Suprapubic skin (tissue), 4 donors: ENCODE data around the gene NOTCH4.

Experiments used
- CTCF ChIP-seq, 2 donors: fragments of 200-600 bp in 1 of 2; fragments of 450-650 bp in 1 of 2; sonication (generic) in 1 of 2; IDR thresholded peaks; one replicate each; pipeline ENCODE4 v1.5.1; 2016 to 2019; ENCODE audit warnings: antibody characterized with exemption in 2 of 2, mild to moderate bottlenecking in 1 of 2, moderate library complexity in 1 of 2
- EP300 ChIP-seq: sonication (generic); formaldehyde crosslinking; IDR thresholded peaks from one replicate; pipeline ENCODE4 v1.6.1; 2017; ENCODE audit warnings: antibody characterized with exemption
- POLR2A ChIP-seq, 2 donors: fragments of 450-650 bp; IDR thresholded peaks; one replicate each; pipeline ENCODE4 v1.6.1; 2017; ENCODE audit warnings: antibody characterized with exemption in 2 of 2, mild to moderate bottlenecking in 2 of 2, moderate library complexity in 2 of 2
- POLR2AphosphoS5 ChIP-seq, 3 donors: sonication (generic); formaldehyde crosslinking; IDR thresholded peaks; one replicate each; pipeline ENCODE4 v1.6.1; 2017; ENCODE audit warnings: antibody characterized with exemption in 3 of 3

GRCh38 chr6:32168350-32168749 lies 55.5 kb downstream of the NOTCH4 start:
- TF ChIP-seq CTCF (IDR thresholded peaks at IDR 0.05) = no peak
- TF ChIP-seq EP300 = no peak
- no peak for TF ChIP-seq POLR2AphosphoS5 (IDR thresholded peaks at IDR 0.05)
- no peak for TF ChIP-seq POLR2A (IDR thresholded peaks at IDR 0.05)
